GM18508 (cell line): ENCODE measurements around the gene TIMM22.

Source experiments
- ATAC-seq: cut with Tn5 transposase; IDR thresholded peaks from one replicate; pipeline ENCODE4 v1.9.1; 2021; ENCODE audit warnings: moderate number of reproducible peaks; ENCODE audit not compliant: insufficient read depth, unreplicated experiment

The TIMM22 gene

GRCh38 chr17:1050996-1051925 is 54.3 kb downstream of the TIMM22 start:
- ATAC-seq = no peak
